ENCODE results near the gene EDN1. TPM values are rescaled to one million over a fixed set of nuclear protein-coding genes. Genes with fewer than 3 reads are reported as not detected.
A peak's percentile ranks its signal among the peaks of the same experiment; 100 is the strongest.

Gene EDN1
- total RNA-seq (2014; rRNA removed; shearing (Covaris generic)) = 0.72 and 0.88 TPM in 2 replicates

DNA sequence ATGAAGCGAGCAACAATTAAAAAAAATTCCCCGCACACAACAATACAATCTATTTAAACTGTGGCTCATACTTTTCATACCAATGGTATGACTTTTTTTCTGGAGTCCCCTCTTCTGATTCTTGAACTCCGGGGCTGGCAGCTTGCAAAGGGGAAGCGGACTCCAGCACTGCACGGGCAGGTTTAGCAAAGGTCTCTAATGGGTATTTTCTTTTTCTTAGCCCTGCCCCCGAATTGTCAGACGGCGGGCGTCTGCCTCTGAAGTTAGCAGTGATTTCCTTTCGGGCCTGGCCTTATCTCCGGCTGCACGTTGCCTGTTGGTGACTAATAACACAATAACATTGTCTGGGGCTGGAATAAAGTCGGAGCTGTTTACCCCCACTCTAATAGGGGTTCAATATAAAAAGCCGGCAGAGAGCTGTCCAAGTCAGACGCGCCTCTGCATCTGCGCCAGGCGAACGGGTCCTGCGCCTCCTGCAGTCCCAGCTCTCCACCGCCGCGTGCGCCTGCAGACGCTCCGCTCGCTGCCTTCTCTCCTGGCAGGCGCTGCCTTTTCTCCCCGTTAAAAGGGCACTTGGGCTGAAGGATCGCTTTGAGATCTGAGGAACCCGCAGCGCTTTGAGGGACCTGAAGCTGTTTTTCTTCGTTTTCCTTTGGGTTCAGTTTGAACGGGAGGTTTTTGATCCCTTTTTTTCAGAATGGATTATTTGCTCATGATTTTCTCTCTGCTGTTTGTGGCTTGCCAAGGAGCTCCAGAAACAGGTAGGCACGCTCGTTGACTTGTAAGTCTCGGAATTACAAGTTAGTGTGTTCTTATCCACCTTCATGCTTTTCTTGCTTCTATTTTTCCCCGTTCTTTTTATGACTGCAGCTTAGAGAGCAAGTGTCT is at the start of gene EDN1:
Gene EDN1, plus strand, starts transcription at position 429 of the 888 bp plus-strand sequence. Its CDS starts 269 bp downstream, at position 698.
- peak; percentile 81 for DNase-seq (ENCODE audit: low read depth)

DNA sequence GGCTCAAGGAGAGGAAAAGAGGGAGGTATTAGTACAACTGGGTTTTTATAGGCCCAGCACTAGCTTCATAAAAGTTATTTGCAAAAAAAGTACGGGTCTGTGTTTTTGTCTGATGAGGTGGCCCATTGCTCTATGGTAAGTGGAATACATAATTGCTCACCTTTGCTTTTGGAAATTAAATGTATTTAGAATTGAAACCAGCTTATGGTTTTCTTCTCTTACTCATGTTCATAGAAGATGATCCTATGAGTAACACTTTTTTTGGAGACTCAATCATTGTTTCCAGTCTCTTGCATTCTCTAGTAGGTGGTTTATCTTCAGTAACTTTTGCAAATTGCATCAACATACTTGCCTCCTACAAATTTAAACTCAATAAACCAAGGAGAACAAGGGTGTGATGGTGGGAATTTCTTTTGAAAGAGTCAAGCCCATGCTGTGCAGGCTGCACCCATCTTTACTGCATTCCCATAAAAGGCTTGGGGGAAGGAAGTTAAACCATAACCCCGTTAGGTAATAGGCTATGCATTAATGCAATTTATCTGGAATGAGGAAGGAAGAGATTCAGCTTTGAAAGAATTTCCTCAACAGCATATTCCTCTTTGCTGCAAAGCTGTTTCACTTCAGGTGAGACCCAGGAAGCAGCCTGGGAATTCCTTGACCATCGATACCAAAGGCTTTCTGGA is 48.5 kb upstream of the EDN1 start:
- no peak for DNase-seq (ENCODE audit: low read depth)

DNA sequence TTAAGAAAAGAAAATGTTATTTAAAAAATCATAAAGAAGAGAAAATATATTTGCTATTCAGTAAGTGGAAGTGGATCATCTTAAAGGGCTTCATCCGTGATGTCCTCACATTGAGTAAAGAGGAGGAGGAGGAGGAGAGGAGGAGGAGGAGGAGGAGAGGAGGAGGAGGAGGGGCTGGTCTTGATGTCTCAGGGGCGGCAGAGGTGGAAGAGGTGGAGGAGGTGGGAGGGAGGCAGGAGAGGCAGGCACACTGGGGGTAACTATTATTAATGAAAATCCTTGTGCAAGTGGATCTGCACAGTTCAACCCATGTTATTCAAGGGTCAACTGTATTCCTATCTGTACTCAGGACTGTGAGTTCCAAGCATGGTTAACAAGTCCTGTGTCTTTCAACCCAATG is 47.0 kb upstream of the EDN1 start:
- no peak for DNase-seq (ENCODE audit: low read depth)

DNA sequence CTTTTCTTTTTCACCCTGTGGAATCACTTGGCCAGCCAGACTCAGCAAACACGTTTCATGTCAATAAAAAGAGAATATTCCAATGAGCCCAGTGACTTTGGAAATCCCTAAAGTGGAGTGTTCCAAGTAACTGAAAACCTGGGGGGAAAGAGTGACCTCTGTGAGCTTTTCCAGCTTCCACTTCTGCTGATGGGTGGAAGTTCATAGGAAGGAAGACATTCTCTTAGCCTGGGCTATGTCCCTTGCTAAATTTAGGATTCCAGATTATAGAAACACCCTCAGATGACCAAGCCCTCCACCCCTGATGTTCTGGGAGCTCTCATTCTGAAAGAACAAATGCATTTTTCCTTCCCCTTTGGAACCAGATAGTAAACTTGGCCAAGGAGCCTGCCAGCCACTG is 44.8 kb upstream of the EDN1 start:
- no peak for DNase-seq (ENCODE audit: low read depth)

DNA sequence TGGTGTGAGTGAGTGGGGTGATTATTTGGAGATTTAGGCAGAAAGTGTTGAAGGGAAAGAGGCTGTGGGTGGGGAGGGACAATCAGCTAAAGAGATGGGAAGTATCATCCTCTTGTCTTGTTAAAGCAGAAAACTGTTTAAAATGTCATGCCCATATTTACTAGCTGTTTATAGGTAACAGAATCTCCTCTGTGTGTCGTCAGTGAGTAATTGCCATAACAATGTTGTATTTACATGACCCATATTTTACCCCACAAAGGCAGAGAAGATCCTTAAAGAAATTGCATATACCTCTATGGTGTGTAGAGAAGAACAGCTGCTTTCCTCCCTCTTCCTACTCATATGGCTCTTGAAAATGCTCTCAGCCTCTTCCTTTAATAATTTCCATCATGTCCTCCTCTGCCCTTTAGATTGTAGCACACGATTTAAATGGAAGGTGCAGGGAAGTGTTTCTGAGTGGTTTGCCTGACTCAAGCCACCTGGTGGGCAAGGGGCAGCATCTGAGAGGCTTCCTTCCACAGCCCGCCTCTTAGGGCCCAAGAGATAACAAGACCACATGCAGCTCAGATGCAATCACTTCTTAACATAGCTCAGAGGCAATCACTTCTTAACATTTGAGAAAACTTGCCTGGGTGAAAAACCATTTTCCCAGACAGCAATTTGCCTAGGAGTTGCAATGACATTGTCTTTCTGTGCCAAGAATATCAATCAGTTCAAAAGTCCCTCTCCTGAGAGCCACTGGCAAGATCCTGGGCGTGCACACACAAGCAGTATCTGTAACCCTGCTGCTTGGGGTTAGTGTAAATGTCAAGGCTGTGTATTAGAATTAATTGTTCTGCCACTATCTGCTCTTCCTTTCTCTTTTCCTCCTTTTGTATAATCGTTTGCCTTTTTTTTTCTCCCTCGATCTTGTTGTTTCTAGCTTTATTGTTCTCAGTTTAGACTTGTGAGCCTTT is 44.1 kb upstream of the EDN1 start:
- DNase-seq (ENCODE audit: low read depth) = no peak

DNA sequence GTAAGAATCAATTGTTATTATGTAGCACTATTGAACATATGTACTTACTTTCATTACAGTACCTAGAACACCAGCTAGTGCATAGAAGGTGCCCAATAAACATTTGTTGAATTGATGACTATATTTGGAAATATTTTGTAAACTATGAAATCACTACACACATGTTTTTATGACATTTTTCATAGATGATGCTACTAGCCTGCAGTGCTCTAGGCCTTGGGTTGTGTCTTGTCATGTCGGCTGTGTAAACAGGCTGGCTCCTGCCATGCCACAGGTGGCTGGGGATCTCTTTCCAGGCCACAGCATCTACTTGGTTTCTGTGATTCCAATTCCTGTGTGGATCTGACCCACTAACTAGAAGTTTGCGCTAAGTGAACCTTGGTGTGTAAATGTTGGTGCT is 43.3 kb upstream of the EDN1 start:
- no peak for DNase-seq (ENCODE audit: low read depth)

DNA sequence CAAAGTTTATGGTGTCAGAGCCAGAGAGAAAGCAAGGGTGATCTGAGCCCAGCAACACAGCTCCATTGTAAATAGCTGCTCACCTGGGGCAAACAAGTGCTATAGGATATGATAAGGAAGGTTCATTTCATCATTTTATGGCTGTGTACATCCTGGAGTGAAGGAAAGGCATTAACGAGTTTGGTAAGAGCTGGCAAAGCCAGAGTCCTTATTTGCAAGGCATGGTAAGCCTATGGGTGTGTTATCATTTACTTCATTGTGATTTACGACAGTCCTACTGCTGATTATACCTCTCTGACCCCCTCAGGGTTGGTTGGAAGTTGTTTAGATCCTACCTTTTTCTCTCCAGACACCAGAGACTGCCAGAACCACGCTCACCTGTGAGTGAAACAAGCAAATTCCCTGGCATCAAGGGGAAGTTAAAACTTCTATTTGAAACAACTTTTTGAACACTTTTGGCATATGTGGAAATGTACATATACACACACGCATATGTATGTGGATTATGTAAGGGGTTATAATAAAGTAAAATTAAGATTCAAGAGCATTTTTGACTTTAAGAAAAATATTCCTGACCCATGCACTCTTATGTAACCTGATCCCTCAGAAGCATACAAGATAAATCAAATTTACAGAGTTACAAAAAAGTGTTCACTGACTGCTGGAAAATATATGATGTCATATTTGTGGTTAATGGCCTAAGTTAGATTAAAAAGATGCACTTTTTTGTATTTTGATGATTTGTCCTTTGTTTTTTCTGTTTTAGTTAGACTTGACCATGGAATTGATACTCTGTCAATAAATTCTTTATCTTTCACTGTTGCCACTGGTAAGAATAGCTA is 40.4 kb upstream of the EDN1 start:
- DNase-seq (ENCODE audit: low read depth) = no peak

DNA sequence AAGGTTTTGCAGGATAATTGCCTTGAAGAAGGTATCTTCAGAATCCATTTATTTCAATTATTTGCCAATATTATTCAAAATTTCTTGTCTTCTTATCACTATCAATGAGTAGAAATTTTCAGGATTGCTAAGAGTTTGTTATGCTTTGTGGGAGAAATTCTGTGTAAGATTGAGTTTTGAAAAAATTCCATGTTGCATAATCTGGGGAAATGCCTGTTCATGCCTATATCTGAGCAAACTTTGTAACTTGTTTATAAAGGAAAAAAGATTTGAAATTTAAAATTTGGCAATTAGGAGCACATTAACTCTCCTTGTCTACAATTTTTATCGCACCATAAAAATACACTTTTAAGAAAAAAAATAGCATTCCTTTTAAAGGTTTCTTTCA is 39.8 kb upstream of the EDN1 start:
- no peak for DNase-seq (ENCODE audit: low read depth)

DNA sequence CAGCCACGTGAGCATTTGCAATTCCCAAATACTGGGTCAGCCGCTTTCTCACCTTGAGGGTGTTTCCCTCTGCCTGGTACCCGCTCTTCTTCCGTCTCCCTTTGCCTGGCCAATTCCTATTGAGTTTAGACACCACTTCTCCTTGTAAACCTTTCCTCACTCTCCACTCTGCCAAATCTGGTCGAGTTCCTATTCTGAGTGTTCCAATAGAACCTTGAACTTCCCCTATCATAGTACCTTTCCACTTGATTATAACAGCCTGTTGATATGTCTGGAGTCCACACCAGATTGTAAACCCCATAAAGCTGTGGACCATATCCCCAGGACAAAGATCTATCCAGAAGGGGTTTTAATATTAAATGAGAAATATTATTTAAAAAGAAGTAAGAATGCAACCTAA is 36.0 kb upstream of the EDN1 start:
- no peak for DNase-seq (ENCODE audit: low read depth)

DNA sequence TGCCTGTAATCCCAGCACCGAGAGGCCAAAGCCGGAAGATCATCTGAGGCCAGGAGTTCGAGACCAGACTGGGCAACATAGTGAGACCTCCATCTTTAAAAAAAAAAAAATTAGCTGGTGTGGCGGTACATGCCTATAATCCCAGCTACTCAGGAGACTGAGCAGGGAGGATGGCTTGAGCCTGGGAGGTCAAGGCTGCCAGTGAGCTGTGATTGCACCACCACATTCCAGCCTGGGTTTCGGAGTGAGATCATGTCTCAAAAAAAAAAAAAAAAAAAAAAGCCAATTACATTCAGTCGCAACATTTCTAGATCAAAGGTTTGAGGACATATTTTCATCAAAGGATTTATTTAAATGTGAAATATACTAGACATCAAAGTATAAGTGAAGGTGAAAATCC is 32.0 kb upstream of the EDN1 start:
- DNase-seq (ENCODE audit: low read depth) = no peak

DNA sequence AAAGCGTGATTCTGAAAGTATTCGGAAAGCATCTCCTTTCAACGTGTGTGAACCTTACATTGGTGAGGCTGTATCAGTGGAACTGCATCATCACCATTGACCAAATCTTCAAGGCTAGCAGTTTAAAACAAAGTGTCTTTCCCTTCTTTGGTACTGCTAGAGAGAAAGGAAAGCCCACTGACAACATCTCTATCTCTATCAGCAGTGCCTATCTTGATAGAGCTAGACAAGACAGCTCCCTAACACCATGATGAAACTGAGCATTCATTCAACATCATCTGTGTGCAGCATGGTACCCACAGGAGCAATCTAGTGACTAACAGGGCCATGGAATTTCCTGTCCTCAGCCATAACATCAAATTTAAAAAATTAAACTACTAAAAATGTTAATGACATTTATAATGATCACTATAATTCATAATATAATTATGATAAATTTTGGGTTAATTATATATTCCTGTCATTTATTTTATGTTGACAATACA is 31.5 kb upstream of the EDN1 start:
- no peak for DNase-seq (ENCODE audit: low read depth)

DNA sequence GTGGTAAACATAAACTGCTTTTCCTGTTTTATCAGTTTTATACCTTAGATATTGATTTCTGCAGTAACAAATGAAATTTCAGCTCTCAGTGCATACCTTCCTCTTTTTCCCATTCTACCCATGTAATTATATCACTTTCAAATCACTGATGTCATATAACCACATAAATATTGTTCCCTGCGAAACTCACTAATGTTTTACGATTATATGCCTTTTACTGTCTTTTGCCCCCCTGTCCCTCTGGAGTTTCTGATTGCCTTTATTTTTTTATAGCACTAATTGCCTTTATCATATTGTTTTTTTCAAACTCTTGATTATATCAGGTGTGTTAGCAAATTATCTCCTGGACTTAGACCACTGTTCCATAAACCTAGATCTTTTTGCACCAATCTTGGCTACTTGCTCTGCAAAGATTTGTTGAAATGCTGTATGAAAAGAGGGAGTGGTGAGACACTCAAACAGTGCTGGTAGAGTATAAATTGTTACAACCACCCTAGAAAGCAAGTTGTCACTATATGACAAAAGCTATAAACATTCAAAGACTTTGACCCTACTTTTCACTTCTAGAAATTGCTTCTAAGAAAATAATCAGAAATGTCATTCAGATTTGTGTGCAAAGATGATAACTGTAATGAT is 29.6 kb upstream of the EDN1 start:
- no peak for DNase-seq (ENCODE audit: low read depth)

DNA sequence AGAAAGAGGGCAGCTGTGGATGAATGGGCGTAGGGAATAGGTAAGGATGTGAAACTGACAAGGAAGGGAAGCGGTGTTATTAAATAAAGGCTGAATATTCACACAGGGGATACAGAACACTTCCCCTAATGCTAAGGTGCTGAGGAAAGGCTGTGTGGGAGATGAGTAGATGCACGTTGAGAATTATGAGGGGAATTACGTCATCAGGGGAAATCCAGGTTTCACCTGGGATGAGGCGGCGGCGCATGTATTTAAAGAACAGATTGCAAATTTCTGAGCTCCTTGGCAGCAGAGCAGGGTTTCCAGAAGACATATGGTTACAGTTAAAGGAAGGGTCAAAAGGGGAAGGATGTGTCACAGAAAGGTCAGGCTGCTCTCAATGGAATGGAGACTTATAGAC is 28.7 kb upstream of the EDN1 start:
- no peak for DNase-seq (ENCODE audit: low read depth)

DNA sequence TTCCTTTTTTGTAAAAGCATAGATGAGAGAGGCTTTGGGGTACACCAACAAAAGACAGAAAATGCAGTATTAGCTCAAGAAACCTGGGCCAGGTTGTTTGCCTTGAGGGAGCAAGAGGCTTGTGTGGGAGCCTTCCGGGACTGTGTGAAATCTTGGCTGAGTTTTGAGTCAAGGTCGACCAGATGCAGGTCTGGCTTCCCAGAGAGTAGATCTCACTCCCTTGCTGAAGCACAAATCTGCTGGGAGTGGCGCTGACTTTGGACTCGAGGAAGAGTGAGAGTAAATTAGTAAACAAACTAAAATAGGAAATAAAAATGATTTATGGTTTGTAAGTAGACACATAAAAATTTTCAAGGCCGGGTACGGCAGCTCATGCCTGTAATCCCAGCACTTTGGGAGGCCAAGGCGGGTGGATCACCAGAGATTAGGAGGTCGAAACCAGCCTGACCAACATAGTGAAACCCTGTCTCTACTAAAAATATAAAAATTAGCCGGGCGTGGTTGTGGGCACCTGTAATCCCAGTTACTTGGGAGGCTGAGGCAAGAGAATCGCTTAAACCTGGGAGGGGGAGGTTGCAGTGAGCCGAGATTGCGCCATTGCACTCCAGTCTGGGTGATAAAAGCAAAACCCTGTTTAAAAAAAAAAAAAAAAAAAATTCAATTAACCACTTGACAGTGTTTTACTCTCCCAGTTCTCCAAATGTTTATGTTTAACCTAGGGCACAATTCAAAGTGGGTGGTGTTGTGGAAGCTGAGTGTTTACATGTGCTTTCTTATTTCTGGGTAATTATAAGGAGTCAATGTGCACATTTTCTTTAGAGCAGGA is 27.7 kb upstream of the EDN1 start:
- DNase-seq (ENCODE audit: low read depth) = no peak

DNA sequence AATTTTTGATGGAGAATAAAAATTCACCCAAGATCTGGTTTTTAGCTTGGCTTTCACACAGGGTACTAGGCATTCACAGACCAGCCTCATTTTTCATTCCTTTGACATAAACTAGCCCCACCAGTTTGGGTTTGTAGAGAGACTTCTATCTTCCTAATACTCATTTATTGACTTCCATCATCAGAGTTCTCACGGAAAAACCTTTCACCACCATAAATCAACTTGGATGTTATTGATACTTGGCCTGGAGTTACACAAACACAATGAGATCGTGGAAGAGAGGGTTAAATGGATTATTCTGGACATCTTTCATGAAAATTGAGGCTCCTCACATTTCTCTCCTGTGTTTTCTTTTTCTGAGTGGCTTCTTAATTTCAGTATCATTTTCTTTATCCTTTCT is 26.8 kb upstream of the EDN1 start:
- no peak for DNase-seq (ENCODE audit: low read depth)

DNA sequence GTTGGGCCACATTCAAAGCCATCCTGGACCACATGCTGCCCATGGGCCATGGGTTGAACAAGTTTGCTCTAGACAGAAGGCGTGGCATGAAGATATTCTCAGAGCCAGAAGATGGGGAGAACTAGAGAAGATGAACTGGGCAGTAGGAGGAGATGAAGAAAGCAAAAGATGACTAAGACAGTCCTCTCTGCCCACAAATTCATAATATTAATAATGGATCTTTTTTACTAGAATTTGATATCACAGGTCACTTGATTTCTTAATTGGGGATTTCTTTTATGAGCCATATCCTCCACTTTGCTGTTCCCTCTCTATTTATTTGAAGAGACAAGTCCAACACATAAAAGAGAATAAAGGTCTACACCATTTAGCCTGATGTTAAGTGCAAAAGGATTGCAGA is 25.5 kb upstream of the EDN1 start:
- no peak for DNase-seq (ENCODE audit: low read depth)

DNA sequence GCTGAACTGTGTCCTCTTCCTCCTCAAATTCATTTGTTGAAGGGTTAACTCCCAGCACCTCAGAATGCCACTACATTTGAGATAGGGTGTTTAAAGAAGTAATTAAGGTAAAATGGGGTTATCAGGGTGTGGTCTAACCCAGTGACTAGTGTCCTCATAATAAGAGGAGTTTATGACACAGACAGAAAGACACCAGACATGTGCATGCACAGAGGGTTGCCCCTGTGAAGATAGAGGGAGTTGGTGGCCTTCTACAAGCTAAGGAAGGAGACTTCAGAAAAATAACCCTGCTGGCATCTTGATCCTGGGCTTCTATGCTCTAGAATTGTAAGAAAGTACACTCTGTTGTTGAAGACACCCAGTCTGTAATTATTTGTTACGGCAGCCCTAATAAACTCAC is 24.9 kb upstream of the EDN1 start:
- DNase-seq (ENCODE audit: low read depth) = no peak

DNA sequence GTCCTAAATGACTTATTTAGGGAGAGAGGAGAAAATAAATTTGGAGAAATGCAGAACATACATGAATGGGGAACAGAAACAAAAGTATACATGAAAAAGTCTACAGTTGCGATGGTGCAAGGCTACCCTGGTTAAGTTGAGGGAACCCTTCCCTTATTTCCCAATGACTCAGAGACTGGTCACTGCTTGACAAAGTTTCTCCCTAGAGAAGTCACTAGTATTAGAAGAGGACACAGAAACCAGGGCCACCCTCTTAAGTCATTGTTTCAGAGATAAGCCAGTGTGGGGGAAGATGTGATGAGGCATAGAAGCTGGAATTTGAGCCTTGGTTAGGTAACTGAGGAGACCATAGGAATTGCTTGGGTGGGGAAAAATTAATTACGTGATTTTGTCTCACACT is 24.4 kb upstream of the EDN1 start:
- peak; percentile 80 for DNase-seq (ENCODE audit: low read depth)

DNA sequence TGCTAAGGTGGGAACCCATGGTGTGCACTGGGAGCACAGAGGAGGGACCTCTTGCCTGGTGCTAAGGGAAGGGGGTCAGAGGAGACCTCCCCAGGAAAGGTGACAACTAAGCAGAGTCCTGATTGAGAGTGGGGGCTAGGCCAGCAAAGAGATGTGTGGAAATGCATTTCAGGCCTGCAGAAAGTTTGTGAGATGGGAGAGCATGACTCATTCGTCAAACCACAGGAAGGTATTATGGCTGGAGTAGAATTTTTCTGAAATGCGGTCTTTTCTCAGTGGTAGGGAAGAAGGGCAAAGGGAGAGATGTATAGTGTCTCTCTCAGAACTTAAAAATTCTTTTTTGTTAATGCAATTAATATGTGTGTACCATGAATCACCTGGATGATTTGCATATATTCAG is 23.6 kb upstream of the EDN1 start:
- DNase-seq (ENCODE audit: low read depth) = peak; percentile 80

DNA sequence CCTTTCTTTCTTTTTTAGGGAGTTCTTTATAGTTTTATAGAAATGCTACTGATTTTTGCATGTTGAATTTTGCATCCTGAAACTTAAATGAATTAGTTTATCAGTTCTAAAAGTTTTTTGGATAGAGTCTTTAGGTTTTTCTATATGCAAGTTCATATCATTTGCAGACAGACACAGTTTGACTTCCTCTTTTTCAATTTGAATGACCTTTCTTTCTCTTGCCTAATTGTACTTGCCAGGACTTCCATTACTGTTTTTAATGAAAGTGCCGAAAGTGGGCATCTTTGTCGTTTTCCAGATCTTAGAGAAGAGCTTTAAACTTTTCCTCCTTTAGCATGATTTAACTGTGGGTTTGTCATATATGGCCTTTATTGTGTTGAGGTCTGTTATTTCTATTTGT is 21.1 kb upstream of the EDN1 start:
- no peak for DNase-seq (ENCODE audit: low read depth)
